Stimulated activated naive CD8-positive, alpha-beta T cell treated with anti-CD3 and anti-CD28 coated beads, Interleukin-15, amount 100 ng/mL, for 72 hours (primary cell): ENCODE data around the gene FCMR.
"Not testable (repeated sequence)": the region's sequence is repeated elsewhere in the genome, so short reads cannot be mapped to it uniquely, and the experiment has no call there.

Experiments
- ATAC-seq: fragments of 150-1000 bp; cut with Tn5 transposase; 2 replicates; pipeline ENCODE4 v1.10.0; 2021; ENCODE audit warnings: mild to moderate bottlenecking, moderate library complexity
- DNase-seq, 2 donors: peaks; one replicate each; pipeline ENCODE4 v3.0.0; 2021 to 2022
- H3K27ac Mint-ChIP-seq, 2 donors: one replicate each; pipeline ENCODE4 v1.8.0; 2022; ENCODE audit warnings: mild to moderate bottlenecking in 2 of 2, mixed read lengths in 2 of 2, moderate library complexity in 2 of 2
- H3K27me3 Mint-ChIP-seq: one replicate; pipeline ENCODE4 v1.8.0; 2022; ENCODE audit warnings: mixed read lengths
- H3K4me1 Mint-ChIP-seq: one replicate; pipeline ENCODE4 v1.8.0; 2022; ENCODE audit warnings: mild to moderate bottlenecking, mixed read lengths
- H3K4me3 Mint-ChIP-seq, 2 donors: one replicate each; pipeline ENCODE4 v1.8.0; 2022; ENCODE audit warnings: mild to moderate bottlenecking in 2 of 2, mixed read lengths in 2 of 2, moderate library complexity in 1 of 2
- H3K9me3 Mint-ChIP-seq, 2 donors: one replicate each; pipeline ENCODE4 v1.8.0; 2022; ENCODE audit warnings: mixed read lengths in 2 of 2

Gene FCMR

DNA sequence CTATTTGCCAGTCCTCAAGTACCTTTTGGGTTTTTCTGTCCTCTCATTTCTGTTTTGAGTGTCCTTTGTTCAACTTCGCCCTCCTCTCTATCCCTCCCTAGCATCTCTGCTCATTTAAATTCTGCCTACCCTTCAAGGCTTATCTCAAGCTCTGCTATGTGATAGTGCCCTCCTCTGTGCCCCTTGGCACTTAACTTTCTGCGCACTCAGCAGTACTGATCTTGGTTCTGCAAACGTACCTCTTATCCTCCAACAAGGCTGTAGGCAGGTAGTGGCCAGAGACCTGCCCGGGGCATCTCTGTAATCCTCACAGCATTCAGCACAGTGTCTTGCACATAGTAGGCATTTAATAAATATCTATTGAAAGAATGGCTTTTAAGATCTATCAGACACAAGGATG, 61.6 kb downstream of the FCMR start:
- Mint-ChIP-seq H3K4me1 (peaks cover 21% of the 10 kb centered on the region), H3K9me3 (no peaks in the 10 kb centered on the region), H3K27ac (no peak overlapping the region), H3K27me3 (peaks cover 20% of the 10 kb centered on the region), H3K4me3 (no peak overlapping the region)
- DNase-seq: no peak
- no peak for ATAC-seq

DNA sequence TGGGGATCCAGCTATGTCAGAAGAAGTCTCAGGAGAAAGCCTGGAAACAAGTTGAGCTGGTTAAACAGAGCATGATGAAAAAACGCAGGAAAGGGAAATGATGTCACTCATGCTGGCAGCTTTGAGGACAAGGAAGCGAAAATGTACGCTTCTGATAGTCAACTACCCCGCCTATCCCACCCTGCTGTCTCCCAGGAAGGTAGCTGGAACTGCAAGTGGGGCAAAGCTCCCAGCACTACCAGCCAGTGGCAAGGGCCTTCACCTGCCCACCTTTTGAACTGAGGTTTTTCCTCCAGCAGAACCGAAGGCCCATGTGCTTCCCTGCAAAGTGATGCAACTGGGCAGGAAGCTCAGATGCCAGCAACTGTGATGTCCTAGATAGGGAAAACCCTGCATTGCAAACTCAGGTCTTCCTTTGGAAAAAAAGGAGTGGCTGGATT, 62.6 kb downstream of the FCMR start:
- H3K9me3 Mint-ChIP-seq: no peaks in the 10 kb centered on the region
- no peak overlapping the region for H3K4me3 Mint-ChIP-seq
- no peak for DNase-seq
- H3K4me1 Mint-ChIP-seq: peaks cover 15% of the 10 kb centered on the region
- no peak for ATAC-seq
- H3K27me3 Mint-ChIP-seq: peaks cover 20% of the 10 kb centered on the region
- H3K27ac Mint-ChIP-seq: no peak overlapping the region

DNA sequence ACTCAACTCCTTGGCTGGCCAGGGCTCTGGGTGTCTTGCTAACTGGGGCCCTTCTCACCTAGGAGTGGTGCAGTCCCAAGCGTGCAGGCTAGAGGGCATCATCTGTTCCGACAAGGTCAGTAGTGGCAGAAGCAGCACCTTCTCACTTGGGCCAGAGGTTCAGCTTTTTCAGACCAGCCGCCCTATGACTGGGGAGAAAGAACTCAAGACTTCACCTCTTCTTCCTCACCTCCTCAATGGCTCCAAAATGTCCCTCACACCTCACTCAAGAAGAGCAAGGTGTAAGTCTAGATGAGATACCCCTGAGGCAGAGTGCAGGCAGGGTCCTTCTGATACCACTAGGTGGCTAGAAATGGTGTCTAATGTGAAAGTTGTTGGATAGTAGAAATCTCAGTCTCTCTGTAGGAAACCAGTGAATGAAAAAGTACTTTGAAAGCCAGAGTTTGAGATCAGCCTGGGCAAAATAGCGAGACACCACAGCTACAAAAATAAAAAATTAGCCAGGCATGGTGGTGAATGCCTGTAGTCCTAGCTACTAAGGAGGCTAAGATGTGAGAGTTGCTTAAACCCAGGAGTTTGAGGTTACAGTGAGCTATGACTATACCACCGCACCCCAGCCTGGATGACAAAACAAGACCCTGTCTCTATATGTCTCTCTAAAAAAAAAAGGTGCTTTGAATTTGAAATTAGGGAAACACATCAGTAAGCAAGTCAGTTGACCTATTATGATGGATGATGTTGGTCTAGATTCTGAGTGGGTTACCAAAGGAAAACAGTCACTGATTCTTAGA, 64.9 kb downstream of the FCMR start:
- peak in 1 of 2 donors; percentile 14 for DNase-seq
- ATAC-seq: peak; percentile 67
- H3K4me3 Mint-ChIP-seq: no peak overlapping the region
- H3K4me1 Mint-ChIP-seq: peaks cover 15% of the 10 kb centered on the region
- H3K27me3 Mint-ChIP-seq: peaks cover 13% of the 10 kb centered on the region
- H3K27ac Mint-ChIP-seq: no peak overlapping the region
- no peaks in the 10 kb centered on the region for H3K9me3 Mint-ChIP-seq

DNA sequence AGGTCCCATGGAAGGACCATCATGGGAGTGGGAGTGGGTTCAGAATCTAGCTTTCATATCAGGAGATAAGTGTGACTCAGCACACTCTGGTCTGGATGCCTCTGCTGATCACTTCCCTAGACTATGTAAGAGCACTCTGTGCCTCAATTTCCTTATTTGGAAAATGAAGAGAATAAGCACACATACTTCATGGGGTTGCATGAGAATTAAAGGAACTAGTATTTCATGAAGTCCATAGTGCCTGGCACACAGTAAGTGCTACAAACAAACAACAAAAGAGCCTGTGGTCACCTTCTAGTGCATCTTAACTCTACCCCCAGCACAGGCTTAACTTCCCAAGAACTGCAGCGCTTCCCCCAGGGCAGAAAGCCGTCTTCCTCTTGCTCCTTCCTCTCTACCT, 65.9 kb downstream of the FCMR start:
- ATAC-seq: no peak
- H3K27me3 Mint-ChIP-seq: peaks cover 5% of the 10 kb centered on the region
- no peak overlapping the region for H3K4me3 Mint-ChIP-seq
- DNase-seq: no peak
- no peaks in the 10 kb centered on the region for H3K9me3 Mint-ChIP-seq
- peaks cover 15% of the 10 kb centered on the region for H3K4me1 Mint-ChIP-seq
- H3K27ac Mint-ChIP-seq: no peak overlapping the region

DNA sequence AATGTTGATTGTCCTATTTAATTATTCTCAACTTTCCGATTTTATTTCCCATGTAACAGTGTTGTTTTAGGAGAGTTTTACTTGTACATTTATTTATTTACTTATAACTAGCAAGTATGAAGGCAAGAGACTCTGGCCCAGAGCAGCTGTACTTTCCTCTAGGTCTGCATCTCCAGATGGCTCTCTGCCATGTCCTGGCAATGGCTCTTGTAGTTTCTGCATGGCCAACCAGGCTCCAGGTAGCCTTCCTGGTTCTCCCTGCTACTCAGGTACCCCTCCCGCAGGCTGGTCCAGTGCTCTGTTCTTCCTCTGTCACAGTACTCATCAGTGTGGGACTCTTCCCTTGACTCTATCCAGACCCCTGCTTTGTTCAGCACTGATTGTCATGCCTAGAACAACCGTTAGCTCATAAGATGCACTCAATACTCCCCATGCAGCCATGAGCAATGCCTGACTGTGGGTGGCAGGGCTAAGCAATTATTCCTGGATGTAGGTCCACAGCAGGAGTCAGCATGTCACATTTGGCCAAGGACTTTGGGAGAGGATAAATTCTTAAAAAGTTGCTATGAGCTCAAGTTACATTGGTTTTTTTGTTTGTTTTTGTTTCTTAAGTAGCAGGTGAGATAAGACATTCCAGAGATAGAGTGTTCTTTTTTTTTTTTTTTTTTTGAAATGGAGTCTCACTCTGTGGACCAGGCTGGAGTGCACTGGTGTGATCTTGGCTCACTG, 67.2 kb downstream of the FCMR start:
- no peak for DNase-seq
- Mint-ChIP-seq H3K27me3 (no peaks in the 10 kb centered on the region), H3K27ac (no peak overlapping the region), H3K4me3 (no peak overlapping the region), H3K9me3 (no peaks in the 10 kb centered on the region), H3K4me1 (peaks cover 15% of the 10 kb centered on the region)
- no peak for ATAC-seq

DNA sequence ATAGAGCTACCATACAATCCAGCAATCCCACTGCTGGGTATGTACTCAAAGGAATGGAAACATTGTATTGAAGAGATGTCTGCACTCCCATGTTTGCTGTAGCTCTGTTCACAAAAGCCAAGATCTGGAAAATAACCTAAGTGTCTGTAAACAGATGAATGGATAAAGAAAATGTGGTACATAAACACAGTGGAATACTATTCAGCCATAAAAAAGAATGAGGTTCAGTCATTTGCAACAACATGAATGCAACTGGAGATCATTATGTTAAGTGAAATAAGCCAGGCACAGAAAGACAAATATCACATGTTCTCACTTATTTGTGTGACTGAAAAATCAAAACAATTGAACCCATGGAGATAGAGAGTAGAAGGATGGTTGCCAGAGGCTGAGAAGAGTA, 68.0 kb downstream of the FCMR start:
- not testable (repeated sequence) for H3K27ac Mint-ChIP-seq, H3K9me3 Mint-ChIP-seq, ATAC-seq, H3K4me3 Mint-ChIP-seq, DNase-seq, H3K27me3 Mint-ChIP-seq
- peaks cover 11% of the 10 kb centered on the region for H3K4me1 Mint-ChIP-seq
